Measurements from ENCODE around the gene CIITA. TPM values are rescaled to one million over a fixed set of nuclear protein-coding genes. Genes with fewer than 3 reads are reported as not detected.

Gene CIITA
- total RNA-seq, 1 donor from 2014 or later, result 401 TPM

- ChIA-PET CTCF (interaction anchor here (0.5 to 3.3 kb wide), 12 partner anchors 12 to 864 kb away, joined by 3 to 25 read pairs (median 4); partner anchors contain the start of gene SOCS1), POLR2A (interaction anchor here (0.6 to 4.2 kb wide), 19 partner anchors 18 to 664 kb away, joined by 3 to 67 read pairs (median 6); partner anchors contain the start of gene SOCS1)
- H3K27me3 Mint-ChIP-seq, result no peaks in the 10 kb centered on the region
- DNase-seq, result no peak
- peaks cover 66% of the 10 kb centered on the region for H3K36me3 Mint-ChIP-seq (ENCODE audit: low read depth)
- ATAC-seq (ENCODE audit: low read depth), result peak; percentile 26
- H3K27ac Mint-ChIP-seq, result peak overlapping the region; percentile 84
- no peak for TF ChIP-seq CTCF (IDR thresholded peaks at IDR 0.05)
- intact Hi-C loops (cut with micrococcal nuclease), result loop anchor here (2.0 kb wide), 1 partner anchor 96 kb away; no protein-coding TSS in a partner anchor
- peaks cover 61% of the 10 kb centered on the region for H3K4me1 Mint-ChIP-seq
- H3K9me3 Mint-ChIP-seq, result no peaks in the 10 kb centered on the region
- peak overlapping the region; percentile 69 for H3K4me3 Mint-ChIP-seq
These were observed 106.2 kb downstream of the CIITA start for GRCh38 chr16:10983159-10983558.

GRCh38 chr16:10984509-10984908 lies 107.5 kb downstream of the CIITA start:
- ATAC-seq (ENCODE audit: low read depth) (no peak), DNase-seq (no peak)
- peaks cover 72% of the 10 kb centered on the region for H3K4me1 Mint-ChIP-seq
- H3K27me3 Mint-ChIP-seq, result no peaks in the 10 kb centered on the region
- intact Hi-C loops (cut with micrococcal nuclease), result no loop called here
- CTCF ChIA-PET, result interaction anchor here (1.9 to 3.3 kb wide), 2 partner anchors 13 to 20 kb away, joined by 6 to 25 read pairs; no protein-coding TSS in a partner anchor
- H3K36me3 Mint-ChIP-seq (ENCODE audit: low read depth), result peaks cover 65% of the 10 kb centered on the region
- TF ChIP-seq CTCF (IDR thresholded peaks at IDR 0.05), result no peak
- no peaks in the 10 kb centered on the region for H3K9me3 Mint-ChIP-seq
- POLR2A ChIA-PET, result interaction anchor here (1.0 to 4.2 kb wide), 5 partner anchors 20 to 370 kb away, joined by 4 to 67 read pairs (median 15); partner anchors contain the start of gene SOCS1
- no peak overlapping the region for H3K27ac Mint-ChIP-seq
- no peak overlapping the region for H3K4me3 Mint-ChIP-seq

Other genes starting within 250 kb of the CIITA start
- gene TEKT5, start 182.3 kb upstream of the CIITA start, total RNA-seq, result not detected in 2 replicates
- 74.1 and 77.2 TPM in 2 replicates for gene NUBP1, start 133.4 kb upstream of the CIITA start, total RNA-seq
- 1.6 and 2.0 TPM in 2 replicates for gene TVP23A, start 58.4 kb upstream of the CIITA start, total RNA-seq
- gene DEXI, start 65.3 kb downstream of the CIITA start, total RNA-seq, result 18.0 and 19.8 TPM in 2 replicates
- 53.4 and 57.6 TPM in 2 replicates for gene CLEC16A, start 67.4 kb downstream of the CIITA start, total RNA-seq